Panc1 (cell line): ENCODE results near the gene TSPAN31.

Experiments
- CTCF ChIP-seq: fragments of 450-650 bp; IDR thresholded peaks from 2 replicates; pipeline ENCODE4 v1.5.1; 2017; ENCODE audit warnings: mild to moderate bottlenecking
- POLR2AphosphoS5 ChIP-seq: IDR thresholded peaks from 2 replicates; pipeline ENCODE4 v1.6.1; 2012; ENCODE audit warnings: mild to moderate bottlenecking, low read depth, low read length, moderate library complexity
- REST ChIP-seq, 2 experiments: IDR thresholded peaks; 2 replicates each; pipeline ENCODE4 v1.6.1; 2011 to 2012; ENCODE audit warnings: low read depth in 2 of 2, control low read depth in 1 of 2, low read length in 1 of 2, mild to moderate bottlenecking in 1 of 2, moderate library complexity in 1 of 2; ENCODE audit not compliant: insufficient read depth in 1 of 2
- TCF7L2 ChIP-seq: IDR thresholded peaks from 2 replicates; pipeline ENCODE4 v1.6.1; 2011; ENCODE audit warnings: mild to moderate bottlenecking, low read depth, low read length, inconsistent platforms

GRCh38 chr12:57761391-57761998 lies 16.7 kb downstream of the TSPAN31 start:
- TF ChIP-seq CTCF (no peak), TCF7L2 (no peak), REST (IDR thresholded peaks at IDR 0.05; ENCODE audit: insufficient read depth in 1 of 2, low read depth in 2 of 2, low read length in 1 of 2) (no peak), POLR2AphosphoS5 (no peak)
